Ammon's horn (tissue), 1 donor: ENCODE data around the gene CCL21.

Experiments used
- DNase-seq: peaks from one replicate; pipeline ENCODE4 v3.0.0-alpha.2; 2016; ENCODE audit warnings: low spot score

CCL21 gene

GRCh38 chr9:34669809-34670562, 40.0 kb downstream of the CCL21 start:
- DNase-seq = no peak

- peak; percentile 97 for DNase-seq
These were observed 44.3 kb downstream of the CCL21 start for GRCh38 chr9:34665381-34666250.

GRCh38 chr9:34665067-34665380, 44.9 kb downstream of the CCL21 start:
- no peak for DNase-seq

- peak; percentile 86 for DNase-seq
These were observed 45.5 kb downstream of the CCL21 start for GRCh38 chr9:34664281-34665066.

- DNase-seq = no peak
These were observed 46.7 kb downstream of the CCL21 start for GRCh38 chr9:34663303-34663605.

- DNase-seq = no peak
These were observed 47.2 kb downstream of the CCL21 start, which contains the start of gene CCL27 for GRCh38 chr9:34662526-34663302. CCL27 (minus strand) TSS chr9:34662657; CDS start chr9:34662633, 24 bp downstream.

- no peak for DNase-seq
These were observed 50.2 kb downstream of the CCL21 start for GRCh38 chr9:34659592-34660253.
